ENCODE measurements around the gene CIPC.

Gene CIPC

GRCh38 chr14:77151918-77152588 is 54.0 kb downstream of the CIPC start:
- no peak for DNase-seq (ENCODE audit: low read depth)

- DNase-seq (ENCODE audit: low read depth), result no peak
These were observed 55.7 kb downstream of the CIPC start for GRCh38 chr14:77153802-77154201.

- no peak for DNase-seq (ENCODE audit: low read depth)
These were observed 56.4 kb downstream of the CIPC start for GRCh38 chr14:77154421-77154820.

GRCh38 chr14:77155083-77155482 is 57.0 kb downstream of the CIPC start:
- no peak for DNase-seq (ENCODE audit: low read depth)

- no peak for DNase-seq (ENCODE audit: low read depth)
These were observed 59.7 kb downstream of the CIPC start for GRCh38 chr14:77157740-77158139.

GRCh38 chr14:77158175-77158881 is 60.3 kb downstream of the CIPC start:
- DNase-seq (ENCODE audit: low read depth), result no peak

- DNase-seq (ENCODE audit: low read depth), result no peak
These were observed 60.8 kb downstream of the CIPC start for GRCh38 chr14:77158882-77159255.

- DNase-seq (ENCODE audit: low read depth), result no peak
These were observed 63.0 kb downstream of the CIPC start for GRCh38 chr14:77161011-77161410.

All from T-helper 22 cell (primary cell).